NK-92 treated with Interleukin-12 subunit alpha and Interleukin-12 subunit beta, amount 100 ng/mL, for 24 hours (cell line): ENCODE results near the gene NELL2.

Experiments
- DNase-seq: peaks from one replicate; lab custom pipeline; 2025; lab: John Stamatoyannopoulos, UW

NELL2 gene

DNA sequence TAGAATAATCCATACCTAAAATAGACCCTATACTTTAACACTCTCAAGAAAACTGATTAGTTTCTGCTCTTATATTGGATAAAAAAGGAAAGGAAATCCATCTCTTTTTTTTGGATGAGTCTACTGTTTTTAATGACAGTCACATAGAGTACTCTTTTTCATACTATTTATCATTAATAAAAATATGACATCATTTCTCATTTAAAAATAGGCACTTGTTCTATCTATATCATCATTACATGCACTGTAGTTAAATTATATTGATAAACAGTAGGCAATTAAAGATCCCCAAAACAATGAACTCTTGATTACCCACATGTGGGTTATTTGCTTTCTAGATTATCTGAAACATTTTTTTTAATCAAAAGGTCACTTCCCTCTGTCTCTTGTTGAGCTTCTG lies 338.8 kb downstream of the NELL2 start:
- no peak for DNase-seq

- DNase-seq = no peak
Measured at GRCh38 chr12:44532940-44533339, 343.2 kb downstream of the NELL2 start.

DNA sequence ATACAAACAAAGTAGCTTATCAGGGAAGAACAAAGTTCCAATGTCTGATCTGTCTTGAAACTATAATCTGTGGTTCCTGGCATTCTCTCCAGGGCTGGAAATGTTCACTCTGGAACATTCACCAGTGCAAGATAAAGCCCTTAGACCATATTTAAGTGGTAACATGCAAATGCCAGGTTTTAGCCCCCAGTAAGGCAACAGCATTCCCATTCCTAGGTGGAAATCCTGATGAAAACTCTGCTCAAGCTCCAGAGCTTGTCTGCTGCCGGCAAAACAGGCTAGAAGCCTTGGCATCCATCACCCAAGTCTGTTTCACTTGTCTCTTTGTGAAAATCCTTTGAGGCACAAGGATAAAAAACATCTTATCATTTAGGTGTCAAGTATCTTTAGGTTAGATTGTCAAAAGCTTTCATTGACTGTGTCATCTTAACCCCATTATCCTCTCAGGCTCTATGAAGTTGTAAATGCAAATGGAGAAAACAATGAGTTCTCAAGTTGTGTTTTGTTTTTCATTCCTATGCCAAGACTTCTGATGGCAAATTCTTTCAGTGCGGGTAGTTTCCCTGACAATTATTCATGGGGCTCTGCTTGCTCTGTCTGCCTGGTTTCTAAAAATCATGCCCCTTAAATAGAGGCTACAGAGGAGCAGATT lies 344.7 kb downstream of the NELL2 start:
- no peak for DNase-seq

DNA sequence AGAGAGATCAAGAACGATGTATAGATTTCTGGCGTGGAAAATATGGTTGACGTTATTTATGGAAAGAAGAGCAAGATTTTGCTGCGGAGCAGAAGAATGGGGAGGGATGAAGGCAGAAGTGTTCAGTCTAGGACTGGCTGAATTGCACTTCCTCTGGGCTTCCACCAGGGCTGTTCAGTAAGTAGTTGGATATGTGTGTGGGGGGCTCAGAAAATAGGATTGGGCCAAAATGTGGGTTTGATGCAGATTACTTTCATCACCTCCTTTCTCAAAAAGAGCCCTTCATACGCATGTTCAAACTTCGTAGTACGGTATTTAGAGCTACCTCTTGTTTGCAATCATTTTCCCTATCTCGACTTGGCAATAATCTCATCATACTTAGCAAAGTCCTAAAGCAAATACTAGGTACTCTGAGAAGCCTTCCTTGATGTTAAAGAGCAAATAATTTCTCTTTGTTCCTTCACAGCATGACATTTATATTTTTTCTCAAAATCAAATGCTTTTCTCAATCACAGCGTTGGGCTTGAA lies 349.4 kb downstream of the NELL2 start:
- no peak for DNase-seq

DNA sequence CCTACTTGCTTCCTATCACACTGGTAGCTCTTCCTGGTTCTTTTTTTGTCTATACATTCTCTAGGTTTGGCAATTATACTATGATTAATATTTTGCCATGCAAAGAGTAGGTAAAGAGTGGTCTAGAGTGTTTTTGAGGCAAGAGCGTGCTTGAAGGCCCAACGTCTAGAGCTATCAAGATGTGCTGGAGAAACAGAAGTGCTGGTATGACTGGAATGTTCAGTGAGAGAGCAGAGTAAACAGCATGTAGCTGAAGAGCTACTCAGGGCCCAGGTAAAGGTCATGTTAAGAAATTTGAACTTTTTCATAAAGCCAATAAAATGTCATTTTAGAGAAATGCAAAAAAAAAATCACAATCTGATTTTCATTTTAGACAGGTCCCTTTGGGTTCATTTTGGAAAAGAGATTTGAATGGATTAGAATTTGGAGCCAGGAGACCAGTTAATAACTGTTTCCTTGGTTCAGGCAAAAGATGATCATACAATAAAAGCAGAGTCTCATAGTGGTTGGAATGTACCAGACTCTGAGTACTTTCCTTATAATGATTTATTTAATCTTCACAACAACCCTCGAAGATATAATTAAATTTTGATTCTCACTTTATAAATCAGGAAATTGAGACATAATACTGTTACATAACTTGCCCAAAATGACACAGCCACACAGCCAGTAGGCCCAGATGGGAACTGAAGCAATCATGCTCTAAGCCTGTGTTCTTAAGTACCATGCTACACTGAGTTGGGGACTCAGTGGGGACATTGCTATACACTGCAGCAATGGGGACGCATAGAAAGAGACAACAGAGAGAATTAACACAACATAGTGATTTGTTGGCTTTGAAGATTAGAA lies 350.1 kb downstream of the NELL2 start:
- no peak for DNase-seq

DNA sequence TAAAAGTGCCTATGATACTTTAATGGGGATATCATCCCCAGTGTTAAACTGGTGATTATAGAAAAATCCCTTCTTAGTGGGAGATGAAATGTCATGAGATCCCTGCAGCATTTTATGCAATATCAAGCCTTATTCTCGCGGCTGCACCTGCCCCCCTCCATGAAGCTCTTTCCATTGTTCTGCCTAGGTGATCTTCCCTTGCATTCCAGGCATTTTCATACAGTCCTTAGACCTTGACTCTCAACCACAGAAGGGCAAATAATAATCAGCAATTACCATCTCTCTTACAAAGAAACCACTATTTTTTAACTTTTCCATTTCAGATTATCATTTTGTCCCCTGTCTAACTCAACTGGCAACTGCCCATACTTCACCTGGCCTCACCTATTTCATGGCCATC lies 352.3 kb downstream of the NELL2 start:
- no peak for DNase-seq

DNA sequence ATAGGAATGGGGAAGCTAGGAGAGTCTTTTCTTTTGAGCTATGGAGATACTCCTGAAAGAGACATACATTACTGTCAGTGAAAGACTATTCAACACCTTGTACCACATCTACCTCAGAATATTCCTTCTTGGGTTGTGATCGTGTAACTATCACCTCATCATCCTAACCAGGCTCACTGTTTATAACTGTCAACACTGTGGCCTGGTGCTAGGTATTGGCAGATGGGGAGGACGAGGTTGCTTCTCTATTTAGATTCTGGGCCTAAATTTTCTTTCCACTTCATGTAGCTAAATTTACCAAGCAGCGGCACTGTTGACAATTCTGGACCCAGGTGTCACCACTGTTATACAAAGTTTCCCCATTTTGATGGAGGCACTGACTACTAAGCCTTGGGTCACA lies 354.4 kb downstream of the NELL2 start:
- DNase-seq = no peak

- no peak for DNase-seq
Measured at GRCh38 chr12:44519931-44520330, 356.2 kb downstream of the NELL2 start.

DNA sequence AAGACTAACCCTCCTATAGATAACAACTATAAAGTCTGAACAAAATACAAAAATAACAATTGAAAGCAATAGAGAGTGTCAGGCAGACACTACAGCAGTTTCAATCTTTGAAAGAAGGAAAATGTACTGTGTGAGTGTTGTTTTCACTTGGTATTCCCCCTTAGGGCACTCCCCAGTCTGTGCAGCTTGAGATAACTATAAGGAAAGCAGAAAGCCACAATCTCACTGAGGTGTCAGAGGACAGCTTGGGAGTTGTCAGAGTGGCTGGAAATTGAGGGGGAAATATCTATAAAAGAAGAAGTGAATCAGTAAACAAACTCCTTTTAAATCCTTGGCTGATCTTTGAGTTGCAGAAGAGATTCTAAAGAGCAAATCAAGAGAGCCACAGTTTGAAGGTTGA lies 364.8 kb downstream of the NELL2 start:
- no peak for DNase-seq

DNA sequence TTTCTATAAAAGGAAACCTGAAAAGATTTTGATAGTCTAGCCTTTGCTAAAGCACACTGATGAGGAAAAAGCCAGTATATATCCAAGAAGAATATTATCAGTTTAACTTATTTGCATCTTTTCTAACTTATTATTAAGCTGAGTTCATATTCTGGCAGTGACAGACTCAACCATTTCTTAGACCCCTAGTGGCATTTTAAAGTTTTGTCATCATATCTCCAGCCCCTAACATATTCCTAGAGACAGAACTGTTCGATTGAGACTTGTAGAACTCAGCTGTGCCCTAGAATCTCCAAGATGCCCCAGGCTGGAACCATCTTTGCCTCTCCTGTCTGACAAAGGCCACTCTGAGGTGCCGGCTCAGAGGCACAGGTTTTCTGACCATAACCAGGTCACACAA lies 365.6 kb downstream of the NELL2 start:
- no peak for DNase-seq

GRCh38 chr12:44510076-44510475 lies 366.0 kb downstream of the NELL2 start:
- DNase-seq = no peak

GRCh38 chr12:44509471-44509870 lies 366.6 kb downstream of the NELL2 start:
- no peak for DNase-seq

- DNase-seq = no peak
Measured at GRCh38 chr12:44507461-44507860, 368.7 kb downstream of the NELL2 start.

- no peak for DNase-seq
Measured at GRCh38 chr12:44504799-44505198, 371.3 kb downstream of the NELL2 start.

DNA sequence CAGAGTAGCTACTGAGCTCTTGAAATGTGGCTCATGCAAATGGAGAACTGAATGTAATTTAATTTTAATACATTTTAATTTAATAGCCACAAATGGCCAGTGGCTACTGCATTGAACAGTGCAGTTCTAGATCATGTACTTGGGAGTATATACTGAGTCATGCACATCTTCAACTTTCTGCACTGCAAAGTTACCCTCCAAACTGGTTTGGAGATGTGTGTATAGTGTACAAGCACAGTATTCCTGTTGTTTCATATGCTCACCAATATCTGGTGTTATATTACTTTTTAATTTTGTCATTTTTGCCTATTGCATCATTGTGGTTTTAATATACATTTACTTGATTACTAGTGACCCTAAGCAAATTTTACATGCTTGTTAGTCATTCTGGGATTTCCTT lies 372.8 kb downstream of the NELL2 start:
- DNase-seq = no peak

GRCh38 chr12:44502681-44503080 lies 373.4 kb downstream of the NELL2 start:
- DNase-seq = no peak

DNA sequence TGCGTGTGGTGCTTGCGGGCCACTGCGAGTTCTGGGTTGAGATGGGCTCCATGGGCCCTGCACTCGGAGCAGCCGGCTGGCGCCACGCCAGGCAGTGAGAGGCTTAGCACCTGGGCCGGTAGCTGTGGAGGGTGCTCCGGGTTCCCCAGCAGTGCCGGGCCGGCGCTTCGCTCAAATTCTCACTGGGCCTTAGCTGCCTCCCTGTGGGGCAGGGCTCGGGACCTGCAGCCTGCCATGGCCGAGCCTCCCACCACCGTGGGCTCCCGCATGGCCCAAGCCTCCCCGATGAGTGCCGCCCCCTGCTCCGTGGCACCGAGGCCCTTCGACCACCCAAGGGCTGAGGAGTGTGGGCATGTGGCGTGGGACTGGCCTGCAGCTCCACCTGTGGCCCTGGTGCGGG lies 375.7 kb downstream of the NELL2 start:
- DNase-seq = no peak

DNA sequence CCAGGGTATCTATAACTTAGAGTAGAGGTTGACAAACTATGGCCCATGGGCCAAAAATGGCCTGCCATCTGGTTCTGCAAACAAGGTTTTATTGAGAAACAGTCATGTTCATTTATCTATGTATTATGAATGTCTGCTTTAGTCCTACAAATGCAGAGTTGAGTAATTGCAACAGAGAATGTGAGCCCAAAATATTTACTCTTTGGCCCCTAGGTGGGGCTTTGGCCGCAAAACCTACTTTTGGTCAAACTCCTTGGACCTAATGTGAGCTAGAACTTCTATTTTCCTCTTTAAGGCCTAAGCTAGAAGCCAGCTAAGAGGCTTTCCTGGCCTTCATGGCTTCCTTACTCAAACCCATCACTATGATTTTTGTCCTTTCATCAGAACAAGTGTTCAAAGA lies 379.1 kb downstream of the NELL2 start:
- DNase-seq = no peak

DNA sequence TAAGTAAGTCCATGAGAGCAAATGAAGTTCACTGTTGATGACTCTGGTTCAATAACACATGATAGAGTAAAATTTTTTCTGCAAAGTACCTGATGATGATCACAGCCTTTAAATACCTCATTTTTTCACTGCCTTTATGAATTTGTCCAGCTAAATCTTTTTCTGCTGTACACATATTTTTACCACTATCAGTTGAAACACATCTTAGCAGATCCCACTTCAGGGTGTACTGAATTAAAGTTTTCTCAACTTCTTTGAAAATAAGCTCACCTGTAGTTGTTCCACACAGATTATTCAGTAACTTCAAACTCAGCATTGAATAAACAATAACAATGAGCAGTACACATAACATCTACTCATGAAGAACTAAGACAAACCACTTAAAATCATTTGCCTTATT lies 385.9 kb downstream of the NELL2 start:
- no peak for DNase-seq

GRCh38 chr12:44488180-44488579 lies 387.9 kb downstream of the NELL2 start:
- DNase-seq = no peak

- no peak for DNase-seq
Measured at GRCh38 chr12:44484862-44485261, 391.3 kb downstream of the NELL2 start.

- DNase-seq = no peak
Measured at GRCh38 chr12:44477331-44477980, 398.7 kb downstream of the NELL2 start.

DNA sequence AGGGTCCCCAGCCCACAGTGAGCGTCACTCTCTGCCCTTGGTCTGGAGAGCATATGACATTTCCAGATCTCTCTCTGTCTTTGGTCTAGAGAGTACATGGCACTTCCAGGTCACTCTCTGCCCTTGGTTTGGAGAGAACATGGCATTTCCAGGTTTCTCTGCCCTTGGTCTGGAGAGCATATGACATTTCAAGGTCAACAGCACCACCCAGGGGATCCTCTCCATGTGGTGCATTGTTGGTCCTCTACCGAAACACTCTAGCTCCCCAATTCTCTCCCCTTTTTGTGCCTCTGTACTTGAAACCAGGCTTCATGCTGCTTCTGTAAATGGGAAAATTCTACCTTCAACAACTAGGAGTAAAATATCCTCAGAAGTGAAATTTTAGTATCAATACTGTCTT lies 399.4 kb downstream of the NELL2 start:
- no peak for DNase-seq
